Esophagus squamous epithelium (tissue), 5 donors: Measurements from ENCODE around the gene UBE2I. TPM values are rescaled to one million over a fixed set of nuclear protein-coding genes. Genes with fewer than 3 reads are reported as not detected.

Source experiments
- DNase-seq: peaks from one replicate; lab custom pipeline; 2025; lab: John Stamatoyannopoulos, UW
- H3K27ac ChIP-seq, 4 donors: fragments of 200-600 bp; sonication (generic); one replicate each; pipeline ENCODE4 v1.5.1; 2016 to 2019; ENCODE audit warnings: mild to moderate bottlenecking in 1 of 4
- H3K27me3 ChIP-seq, 4 donors: fragments of 200-600 bp; sonication (generic); 1 replicate in 3 of 4; 2 replicates in 1 of 4; pipeline versions ENCODE4 v1.5.1 to v1.6.0; 2017 to 2021; ENCODE audit warnings: antibody characterized with exemption in 1 of 4
- H3K36me3 ChIP-seq, 3 donors: fragments of 200-600 bp; sonication (generic); one replicate each; pipeline ENCODE4 v1.5.1; 2016 to 2019
- H3K4me1 ChIP-seq, 3 donors: fragments of 200-600 bp; sonication (generic); one replicate each; pipeline ENCODE4 v1.5.1; 2017 to 2019
- H3K4me3 ChIP-seq, 4 donors: fragments of 200-600 bp; sonication (generic); 1 replicate in 3 of 4; 2 replicates in 1 of 4; pipeline ENCODE4 v1.5.1; 2016 to 2019; ENCODE audit warnings: mild to moderate bottlenecking in 2 of 4, moderate library complexity in 1 of 4
- H3K9me3 ChIP-seq, 3 donors: fragments of 200-600 bp; sonication (generic); one replicate each; pipeline ENCODE4 v1.5.1; 2016 to 2019
- POLR2A ChIP-seq, 4 donors: fragments of 450-650 bp; IDR thresholded peaks; one replicate each; pipeline ENCODE4 v1.6.1; 2017; ENCODE audit warnings: antibody characterized with exemption in 4 of 4, mild to moderate bottlenecking in 4 of 4, moderate library complexity in 3 of 4
- WGBS, 2 donors: methylation state at CpG; one replicate each; pipeline ENCODE4 v1.1.5; 2018; 5-methylcytosine and 5-hydroxymethylcytosine counted together
- intact Hi-C: fragments of 100-400 bp; cut with DNase I; formaldehyde crosslinking; loops from one replicate; pipeline ENCODE4 v1.15.0; 2022
- total RNA-seq, 4 donors: library from RNA; depleted of rRNA; stranded (reverse); fragments of >200 nt; gene quantifications; one replicate each; pipeline ENCODE4 v1.1.0, GENCODE V29; 2016
- TF ChIP-seq, protein P1 (sequence below), 6 experiments: fragments of 450-650 bp in 4 of 6; fragments of 200-600 bp in 2 of 6; sonication (generic) in 2 of 6; IDR thresholded peaks; one replicate each; pipeline ENCODE4 v1.5.1; 2016 to 2019; ENCODE audit warnings: antibody characterized with exemption in 6 of 6, mild to moderate bottlenecking in 4 of 6, moderate library complexity in 4 of 6
- donor health status: DM: yes; HTN: yes; CAD: no.

Gene UBE2I
- total RNA-seq, 4 donors from 2014 or later, result 31.8 to 88.1 (median 76.3) TPM

DNA sequence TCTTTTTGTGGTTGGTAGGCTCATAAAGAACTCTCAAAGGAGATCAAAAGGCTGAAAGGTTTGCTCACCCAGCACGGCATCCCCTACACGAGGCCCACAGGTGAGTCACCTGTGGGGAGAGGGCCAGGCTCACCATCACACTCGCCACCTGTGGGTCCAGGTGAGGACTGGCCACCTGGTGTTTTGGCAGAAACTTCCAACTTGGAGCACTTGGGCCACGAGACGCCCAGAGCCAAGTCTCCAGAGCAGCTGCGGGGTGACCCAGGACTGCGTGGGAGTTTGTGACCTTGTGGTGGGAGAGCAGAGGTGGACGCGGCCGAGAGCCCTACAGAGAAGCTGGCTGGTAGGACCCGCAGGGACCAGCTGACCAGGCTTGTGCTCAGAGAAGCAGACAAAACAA, 53.4 kb downstream of the UBE2I start:
- TF ChIP-seq, protein P1, sequence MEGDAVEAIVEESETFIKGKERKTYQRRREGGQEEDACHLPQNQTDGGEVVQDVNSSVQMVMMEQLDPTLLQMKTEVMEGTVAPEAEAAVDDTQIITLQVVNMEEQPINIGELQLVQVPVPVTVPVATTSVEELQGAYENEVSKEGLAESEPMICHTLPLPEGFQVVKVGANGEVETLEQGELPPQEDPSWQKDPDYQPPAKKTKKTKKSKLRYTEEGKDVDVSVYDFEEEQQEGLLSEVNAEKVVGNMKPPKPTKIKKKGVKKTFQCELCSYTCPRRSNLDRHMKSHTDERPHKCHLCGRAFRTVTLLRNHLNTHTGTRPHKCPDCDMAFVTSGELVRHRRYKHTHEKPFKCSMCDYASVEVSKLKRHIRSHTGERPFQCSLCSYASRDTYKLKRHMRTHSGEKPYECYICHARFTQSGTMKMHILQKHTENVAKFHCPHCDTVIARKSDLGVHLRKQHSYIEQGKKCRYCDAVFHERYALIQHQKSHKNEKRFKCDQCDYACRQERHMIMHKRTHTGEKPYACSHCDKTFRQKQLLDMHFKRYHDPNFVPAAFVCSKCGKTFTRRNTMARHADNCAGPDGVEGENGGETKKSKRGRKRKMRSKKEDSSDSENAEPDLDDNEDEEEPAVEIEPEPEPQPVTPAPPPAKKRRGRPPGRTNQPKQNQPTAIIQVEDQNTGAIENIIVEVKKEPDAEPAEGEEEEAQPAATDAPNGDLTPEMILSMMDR (IDR thresholded peaks at IDR 0.05), result no peak
- no peaks in the 10 kb centered on the region for H3K27me3 ChIP-seq
- WGBS, 2 donors, result 82 to 94% methylated on average over 3 to 5 of the region's 11 CpGs
- H3K4me1 ChIP-seq, result peaks cover 0 to 6% (median 0%) of the 10 kb centered on the region in 3 donors
- peaks cover 16 to 92% (median 33%) of the 10 kb centered on the region in 3 donors for H3K36me3 ChIP-seq
- no peaks in the 10 kb centered on the region for H3K9me3 ChIP-seq
- no peak overlapping the region for H3K27ac ChIP-seq
- DNase-seq, result no peak
- intact Hi-C loops, result no loop called here
- H3K4me3 ChIP-seq, result no peak overlapping the region

DNA sequence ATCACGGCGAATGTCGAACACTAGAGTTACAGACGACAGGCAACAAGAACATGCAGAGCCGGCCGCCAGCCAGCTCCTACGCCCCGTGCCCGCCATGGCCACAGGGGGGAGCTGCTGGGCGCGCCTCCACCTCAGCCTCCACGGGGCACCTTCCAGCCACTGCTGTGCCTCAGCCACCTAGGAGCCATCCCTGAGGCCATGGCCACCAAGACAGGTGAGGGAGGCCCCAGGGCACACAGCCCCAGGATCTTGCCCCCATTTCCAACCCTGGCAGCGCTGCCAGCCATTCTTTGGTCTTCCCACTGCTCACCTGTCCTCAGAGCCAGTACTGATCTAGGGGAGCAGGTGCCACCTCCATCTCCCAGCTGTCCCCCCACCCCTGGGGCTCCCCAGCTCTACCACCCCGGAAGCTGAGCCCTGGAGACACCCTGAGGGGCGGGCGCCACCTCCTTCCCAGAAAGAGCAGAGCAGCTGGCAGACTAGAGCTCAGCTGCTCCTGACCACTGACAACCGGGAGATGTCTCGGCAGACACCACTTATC, 54.1 kb downstream of the UBE2I start:
- TF ChIP-seq, protein P1 (IDR thresholded peaks at IDR 0.05), result peak; percentile 66 to 86 (median 71)
- TF ChIP-seq POLR2A (IDR thresholded peaks at IDR 0.05), result no peak
- Histone ChIP-seq H3K4me1 (no peaks in the 10 kb centered on the region), H3K36me3 (peaks cover 16 to 97% (median 33%) of the 10 kb centered on the region in 3 donors), H3K27ac (no peak overlapping the region), H3K4me3 (no peak overlapping the region), H3K27me3 (no peaks in the 10 kb centered on the region), H3K9me3 (no peaks in the 10 kb centered on the region)
- WGBS, 2 donors, result 24 to 42% methylated on average over 9 to 11 of the region's 18 CpGs
- no peak for DNase-seq
- intact Hi-C loops, result no loop called here

DNA sequence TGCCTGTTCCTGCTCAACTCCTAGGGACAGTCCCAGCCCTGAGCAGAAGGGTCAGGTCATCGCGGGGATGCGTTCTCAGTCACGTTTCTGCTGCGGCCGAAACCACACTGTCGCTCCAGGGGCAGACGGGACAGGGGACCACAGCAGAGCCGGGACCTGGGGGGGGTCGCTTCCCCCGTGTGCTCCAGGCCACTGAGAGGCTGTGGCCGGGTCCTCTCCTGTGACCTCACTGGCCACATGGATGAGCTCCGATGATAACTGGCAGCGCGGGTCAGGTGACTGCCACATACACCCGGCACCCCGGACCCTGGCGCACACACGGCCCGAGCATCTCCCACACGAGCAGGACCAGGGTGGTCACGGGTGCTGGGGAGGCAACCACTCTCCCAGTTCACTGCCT, 55.1 kb downstream of the UBE2I start:
- intact Hi-C loops, result no loop called here
- Histone ChIP-seq H3K9me3 (no peaks in the 10 kb centered on the region), H3K27me3 (no peaks in the 10 kb centered on the region), H3K27ac (no peak overlapping the region), H3K4me3 (no peak overlapping the region), H3K36me3 (peaks cover 16 to 95% (median 33%) of the 10 kb centered on the region in 3 donors), H3K4me1 (no peaks in the 10 kb centered on the region)
- TF ChIP-seq, protein P1 (IDR thresholded peaks at IDR 0.05), result no peak
- TF ChIP-seq POLR2A (IDR thresholded peaks at IDR 0.05), result no peak
- WGBS, 2 donors, result 78% methylated on average over 11 of the region's 22 CpGs; no CpG with 5 or more reads in 1 of the 2 donors
- DNase-seq, result no peak

DNA sequence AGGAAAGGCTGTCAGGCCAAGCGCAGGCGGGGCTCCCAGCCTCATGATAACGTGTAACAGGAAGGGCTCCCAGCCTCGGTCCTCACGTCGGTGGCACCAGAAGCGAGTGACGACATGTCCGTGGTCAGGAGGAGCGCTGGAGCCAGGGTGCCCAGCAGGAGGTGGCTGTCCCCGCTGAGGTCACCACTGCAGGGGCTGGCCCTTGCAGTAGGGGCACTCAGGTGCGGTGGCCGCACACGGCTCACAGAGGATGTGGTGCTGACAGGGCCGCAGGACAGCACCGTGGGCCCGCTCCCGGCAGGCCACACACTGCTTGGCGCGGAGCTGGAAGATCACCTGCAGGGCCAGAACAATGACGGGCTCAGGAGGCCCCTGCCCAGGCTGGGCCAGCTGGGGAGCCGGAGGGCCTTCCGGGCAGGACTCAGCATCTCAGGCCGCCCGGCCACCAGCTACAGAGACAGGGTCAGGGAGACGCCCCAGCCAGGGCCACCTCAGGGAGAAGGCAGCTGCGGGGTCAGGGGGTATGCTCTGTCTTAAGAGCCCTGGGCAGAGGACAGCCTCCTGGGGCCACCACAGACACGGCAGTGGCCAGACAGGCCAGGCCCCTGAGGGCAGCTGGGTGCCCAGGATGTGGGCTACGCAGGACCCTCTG, 56.8 kb downstream of the UBE2I start:
- Histone ChIP-seq H3K36me3 (peaks cover 22 to 95% (median 39%) of the 10 kb centered on the region in 3 donors), H3K9me3 (no peaks in the 10 kb centered on the region), H3K4me3 (no peak overlapping the region), H3K27ac (no peak overlapping the region), H3K4me1 (no peaks in the 10 kb centered on the region), H3K27me3 (no peaks in the 10 kb centered on the region)
- intact Hi-C loops, result no loop called here
- WGBS, 2 donors, result 67 to 72% methylated on average over 8 to 12 of the region's 29 CpGs
- no peak for DNase-seq
- TF ChIP-seq POLR2A (IDR thresholded peaks at IDR 0.05), result no peak
- TF ChIP-seq, protein P1 (IDR thresholded peaks at IDR 0.05), result no peak

DNA sequence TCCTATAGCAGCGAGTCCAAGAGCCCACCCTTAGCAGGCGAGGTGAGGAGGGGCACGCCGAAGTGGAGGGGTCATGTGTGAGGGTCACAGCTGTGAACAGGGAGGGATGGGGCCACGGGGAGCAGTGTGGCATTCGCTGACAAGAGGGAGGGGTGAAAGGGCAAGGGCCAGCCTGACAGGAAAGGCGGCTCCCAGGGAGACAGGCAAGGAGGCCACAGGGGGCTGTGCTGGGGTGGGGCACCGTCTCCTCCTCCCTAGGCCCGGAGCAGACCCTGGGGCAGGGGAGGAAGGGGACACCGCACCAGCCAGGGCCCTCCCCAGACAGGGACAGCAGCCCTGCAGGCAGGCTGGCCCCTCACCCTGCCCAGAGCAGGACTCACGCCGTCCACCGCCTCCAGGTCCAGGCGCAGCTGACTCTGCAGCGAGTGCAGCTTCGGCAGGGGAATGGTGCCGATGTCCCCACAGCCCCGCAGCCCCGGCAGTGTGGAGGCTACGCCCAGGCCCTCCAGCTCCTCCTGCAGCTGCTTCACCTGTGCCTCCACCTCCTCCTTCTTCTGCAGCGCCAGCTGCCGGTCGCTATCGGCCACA, 57.4 kb downstream of the UBE2I start:
- Histone ChIP-seq H3K9me3 (no peaks in the 10 kb centered on the region), H3K4me3 (no peak overlapping the region), H3K4me1 (no peaks in the 10 kb centered on the region), H3K27me3 (no peaks in the 10 kb centered on the region), H3K27ac (no peak overlapping the region), H3K36me3 (peaks cover 18 to 95% (median 38%) of the 10 kb centered on the region in 3 donors)
- no peak for DNase-seq
- TF ChIP-seq POLR2A (IDR thresholded peaks at IDR 0.05), result no peak
- TF ChIP-seq, protein P1 (IDR thresholded peaks at IDR 0.05), result no peak
- intact Hi-C loops, result no loop called here
- WGBS, 2 donors, result 82 to 95% methylated on average over 7 to 16 of the region's 24 CpGs
